Uterus (tissue), 2 donors: ENCODE measurements around the gene PICALM.

Experiments
- CTCF ChIP-seq, 4 experiments: fragments of 200-600 bp in 2 of 4; fragments of 450-650 bp in 2 of 4; sonication (generic) in 2 of 4; IDR thresholded peaks; one replicate each; pipeline ENCODE4 v1.5.1; 2016 to 2019; ENCODE audit warnings: antibody characterized with exemption in 4 of 4, mild to moderate bottlenecking in 2 of 4, moderate library complexity in 1 of 4
- POLR2A ChIP-seq, 2 donors: fragments of 450-650 bp; IDR thresholded peaks; one replicate each; pipeline ENCODE4 v1.6.1; 2016; ENCODE audit warnings: antibody characterized with exemption in 2 of 2, mild to moderate bottlenecking in 1 of 2, moderate library complexity in 1 of 2

GRCh38 chr11:86070142-86071056, 1.5 kb upstream of the PICALM start:
- TF ChIP-seq CTCF (IDR thresholded peaks at IDR 0.05) (no peak), POLR2A (IDR thresholded peaks at IDR 0.05) (no peak)
